ENCODE measurements around the gene ATP13A3. TPM values are rescaled to one million over a fixed set of nuclear protein-coding genes. Genes with fewer than 3 reads are reported as not detected.

ATP13A3 gene
- total RNA-seq, 1 donor from 2014 or later: 171 TPM

GRCh38 chr3:194364652-194365434, 122.0 kb downstream of the ATP13A3 start:
- no peak for FAIRE-seq
- TF ChIP-seq, protein P1, sequence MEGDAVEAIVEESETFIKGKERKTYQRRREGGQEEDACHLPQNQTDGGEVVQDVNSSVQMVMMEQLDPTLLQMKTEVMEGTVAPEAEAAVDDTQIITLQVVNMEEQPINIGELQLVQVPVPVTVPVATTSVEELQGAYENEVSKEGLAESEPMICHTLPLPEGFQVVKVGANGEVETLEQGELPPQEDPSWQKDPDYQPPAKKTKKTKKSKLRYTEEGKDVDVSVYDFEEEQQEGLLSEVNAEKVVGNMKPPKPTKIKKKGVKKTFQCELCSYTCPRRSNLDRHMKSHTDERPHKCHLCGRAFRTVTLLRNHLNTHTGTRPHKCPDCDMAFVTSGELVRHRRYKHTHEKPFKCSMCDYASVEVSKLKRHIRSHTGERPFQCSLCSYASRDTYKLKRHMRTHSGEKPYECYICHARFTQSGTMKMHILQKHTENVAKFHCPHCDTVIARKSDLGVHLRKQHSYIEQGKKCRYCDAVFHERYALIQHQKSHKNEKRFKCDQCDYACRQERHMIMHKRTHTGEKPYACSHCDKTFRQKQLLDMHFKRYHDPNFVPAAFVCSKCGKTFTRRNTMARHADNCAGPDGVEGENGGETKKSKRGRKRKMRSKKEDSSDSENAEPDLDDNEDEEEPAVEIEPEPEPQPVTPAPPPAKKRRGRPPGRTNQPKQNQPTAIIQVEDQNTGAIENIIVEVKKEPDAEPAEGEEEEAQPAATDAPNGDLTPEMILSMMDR (IDR thresholded peaks at IDR 0.05; ENCODE audit: insufficient read depth, low read length, severe bottlenecking): no peak

DNA sequence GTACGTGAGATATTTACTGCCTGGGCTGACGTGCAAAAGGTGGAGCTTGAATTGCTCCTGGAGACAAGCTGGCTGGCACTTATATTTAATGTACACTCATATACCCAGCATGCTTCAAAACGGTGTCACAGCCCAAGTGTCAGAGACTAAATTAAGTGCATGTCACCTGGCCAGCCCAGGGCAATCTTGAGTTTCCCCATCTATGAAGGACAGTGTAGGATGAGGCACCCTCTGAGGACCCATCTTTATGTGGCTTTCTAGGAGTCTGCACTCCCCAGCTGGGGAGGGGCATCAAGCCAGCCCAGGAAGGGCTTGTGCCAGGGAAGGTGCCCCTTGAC, 122.5 kb downstream of the ATP13A3 start:
- DNase-seq (ENCODE audit: low read depth): no peak

More at GRCh38 chr3:194364652-194365434, 122.0 kb downstream of the ATP13A3 start:
- no peak for DNase-seq (ENCODE audit: low read depth)
- Histone ChIP-seq H3K27me3 (ENCODE audit: control insufficient read depth, insufficient read depth, low read length) (peaks cover 13% of the 10 kb centered on the region), H3K4me3 (ENCODE audit: low read depth, low read length) (no peak overlapping the region), H3K36me3 (ENCODE audit: control insufficient read depth, insufficient read depth, low read length) (no peaks in the 10 kb centered on the region)

GRCh38 chr3:194360568-194360967, 126.2 kb downstream of the ATP13A3 start:
- H3K36me3 ChIP-seq (ENCODE audit: control insufficient read depth, insufficient read depth, low read length): no peaks in the 10 kb centered on the region
- no peak overlapping the region for H3K4me3 ChIP-seq (ENCODE audit: low read depth, low read length)
- no peak for FAIRE-seq
- TF ChIP-seq, protein P1 (IDR thresholded peaks at IDR 0.05; ENCODE audit: insufficient read depth, low read length, severe bottlenecking): no peak
- no peak for DNase-seq (ENCODE audit: low read depth)
- peaks cover 5% of the 10 kb centered on the region for H3K27me3 ChIP-seq (ENCODE audit: control insufficient read depth, insufficient read depth, low read length)

More for the DNA sequence above, 122.5 kb downstream of the ATP13A3 start:
- TF ChIP-seq, protein P1 (IDR thresholded peaks at IDR 0.05; ENCODE audit: insufficient read depth, low read length, severe bottlenecking): no peak
- H3K4me3 ChIP-seq (ENCODE audit: low read depth, low read length): no peak overlapping the region
- no peaks in the 10 kb centered on the region for H3K36me3 ChIP-seq (ENCODE audit: control insufficient read depth, insufficient read depth, low read length)
- no peak for FAIRE-seq
- H3K27me3 ChIP-seq (ENCODE audit: control insufficient read depth, insufficient read depth, low read length): peaks cover 8% of the 10 kb centered on the region

DNA sequence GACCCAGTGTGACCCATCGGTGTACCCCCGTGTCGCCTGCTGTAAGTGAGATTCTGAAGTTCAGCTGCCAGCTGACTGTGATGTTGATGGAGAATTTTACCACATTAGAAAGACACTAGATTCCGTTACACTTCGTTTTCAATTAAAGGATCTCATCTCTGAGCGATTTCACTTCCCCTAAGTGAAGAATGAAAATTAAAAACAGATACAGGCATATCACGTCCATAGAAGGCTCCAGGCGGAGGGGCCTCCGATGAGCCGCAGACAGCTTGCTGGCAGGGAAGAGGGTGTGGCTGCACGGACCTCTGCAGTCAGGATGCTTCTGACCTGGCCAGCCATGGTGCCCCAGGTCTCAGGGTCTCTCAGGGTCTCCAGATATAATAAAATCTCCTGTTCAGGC, 129.1 kb downstream of the ATP13A3 start:
- Histone ChIP-seq H3K27me3 (ENCODE audit: control insufficient read depth, insufficient read depth, low read length) (peaks cover 5% of the 10 kb centered on the region), H3K4me3 (ENCODE audit: low read depth, low read length) (no peak overlapping the region), H3K36me3 (ENCODE audit: control insufficient read depth, insufficient read depth, low read length) (no peaks in the 10 kb centered on the region)
- DNase-seq (ENCODE audit: low read depth): no peak
- peak; percentile 50 for FAIRE-seq
- TF ChIP-seq, protein P1 (IDR thresholded peaks at IDR 0.05; ENCODE audit: insufficient read depth, low read length, severe bottlenecking): no peak

DNA sequence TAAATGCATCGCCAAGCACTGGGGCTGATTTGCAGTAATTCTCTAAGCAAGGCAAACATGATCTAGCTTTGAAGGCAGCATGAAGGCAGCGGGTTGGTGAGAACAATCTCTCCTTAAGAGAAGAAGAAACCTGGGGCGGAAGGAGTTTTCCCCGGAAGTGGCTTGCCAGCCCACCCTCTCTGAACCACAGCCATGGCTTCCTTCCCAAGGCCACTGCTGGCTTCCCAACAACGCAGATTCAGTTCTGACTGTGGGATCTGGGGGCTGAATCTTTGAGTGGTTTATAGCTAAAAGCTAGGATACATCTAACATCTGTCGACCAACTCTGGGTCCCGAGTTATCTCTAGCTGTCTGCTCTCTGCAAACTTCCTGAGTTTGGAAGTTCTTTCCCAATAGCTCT, 131.4 kb downstream of the ATP13A3 start:
- no peak overlapping the region for H3K4me3 ChIP-seq (ENCODE audit: low read depth, low read length)
- TF ChIP-seq, protein P1 (IDR thresholded peaks at IDR 0.05; ENCODE audit: insufficient read depth, low read length, severe bottlenecking): no peak
- peaks cover 5% of the 10 kb centered on the region for H3K27me3 ChIP-seq (ENCODE audit: control insufficient read depth, insufficient read depth, low read length)
- FAIRE-seq (no peak), DNase-seq (ENCODE audit: low read depth) (no peak)
- H3K36me3 ChIP-seq (ENCODE audit: control insufficient read depth, insufficient read depth, low read length): no peaks in the 10 kb centered on the region

GRCh38 chr3:194354315-194354714, 132.5 kb downstream of the ATP13A3 start:
- Histone ChIP-seq H3K4me3 (ENCODE audit: low read depth, low read length) (no peak overlapping the region), H3K36me3 (ENCODE audit: control insufficient read depth, insufficient read depth, low read length) (no peaks in the 10 kb centered on the region), H3K27me3 (ENCODE audit: control insufficient read depth, insufficient read depth, low read length) (peaks cover 3% of the 10 kb centered on the region)
- FAIRE-seq: no peak
- no peak for DNase-seq (ENCODE audit: low read depth)
- TF ChIP-seq, protein P1 (IDR thresholded peaks at IDR 0.05; ENCODE audit: insufficient read depth, low read length, severe bottlenecking): no peak
